Gastrocnemius medialis (tissue), 4 donors: ENCODE measurements around the gene PIKFYVE.
"Not testable (repeated sequence)": the region's sequence is repeated elsewhere in the genome, so short reads cannot be mapped to it uniquely, and the experiment has no call there.

Experiments used
- POLR2A ChIP-seq, 2 donors: fragments of 450-650 bp; IDR thresholded peaks; one replicate each; pipeline ENCODE4 v1.6.1; 2017; ENCODE audit warnings: antibody characterized with exemption in 2 of 2, mild to moderate bottlenecking in 2 of 2, moderate library complexity in 2 of 2
- TF ChIP-seq, protein P1 (sequence below), 5 experiments: fragments of 450-650 bp in 3 of 5; fragments of 200-600 bp in 2 of 5; sonication (generic) in 2 of 5; IDR thresholded peaks in 4 of 5; conservative IDR thresholded peaks in 1 of 5; 1 replicate in 4 of 5; 2 replicates in 1 of 5; pipeline ENCODE4 v1.5.1; 2016 to 2019; ENCODE audit warnings: antibody characterized with exemption in 5 of 5, mild to moderate bottlenecking in 3 of 5, moderate library complexity in 3 of 5

DNA sequence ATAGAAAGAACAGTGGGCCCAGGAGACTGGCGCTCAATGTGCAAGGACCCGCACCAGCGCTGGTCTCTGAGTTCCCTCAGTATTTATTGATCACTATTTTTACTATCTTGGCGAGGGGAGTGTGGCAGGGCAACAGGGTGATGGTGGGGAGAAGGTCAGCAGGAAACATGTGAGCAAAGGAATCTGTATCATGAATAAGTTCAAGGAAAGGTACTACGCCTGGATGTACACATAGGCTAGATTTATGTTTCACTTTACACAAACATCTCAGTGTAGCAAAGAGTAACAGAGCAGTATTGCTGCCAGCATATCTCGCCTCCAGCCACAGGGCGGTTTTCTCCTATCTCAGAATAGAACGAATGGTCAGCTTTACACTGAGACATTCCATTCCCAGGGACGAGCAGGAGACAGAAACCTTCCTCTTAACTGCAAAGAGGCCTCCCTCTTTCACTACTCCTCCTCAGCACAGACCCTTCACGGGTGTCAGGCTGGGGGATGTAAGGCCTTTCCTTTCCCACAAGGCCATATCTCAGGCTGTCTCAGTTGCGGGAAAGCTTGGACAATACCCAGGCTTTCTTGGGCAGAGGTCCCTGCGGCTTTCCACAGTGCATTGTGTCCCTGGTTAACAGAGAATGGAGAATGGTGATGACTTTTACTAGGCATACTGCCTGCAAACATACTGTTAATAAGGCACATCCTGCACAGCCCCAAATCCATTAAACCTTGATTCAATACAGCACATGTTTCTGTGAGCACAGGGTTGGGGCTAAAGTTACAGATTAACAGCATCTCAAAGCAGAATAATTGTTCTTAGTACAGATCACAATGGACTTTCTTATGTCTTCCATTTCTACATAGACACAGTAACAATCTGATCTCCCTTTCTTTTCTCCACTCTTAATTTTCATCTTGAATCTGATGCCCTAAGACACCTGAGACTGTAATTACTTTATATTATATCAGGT, 8.9 kb upstream of the PIKFYVE start:
- TF ChIP-seq, protein P1, sequence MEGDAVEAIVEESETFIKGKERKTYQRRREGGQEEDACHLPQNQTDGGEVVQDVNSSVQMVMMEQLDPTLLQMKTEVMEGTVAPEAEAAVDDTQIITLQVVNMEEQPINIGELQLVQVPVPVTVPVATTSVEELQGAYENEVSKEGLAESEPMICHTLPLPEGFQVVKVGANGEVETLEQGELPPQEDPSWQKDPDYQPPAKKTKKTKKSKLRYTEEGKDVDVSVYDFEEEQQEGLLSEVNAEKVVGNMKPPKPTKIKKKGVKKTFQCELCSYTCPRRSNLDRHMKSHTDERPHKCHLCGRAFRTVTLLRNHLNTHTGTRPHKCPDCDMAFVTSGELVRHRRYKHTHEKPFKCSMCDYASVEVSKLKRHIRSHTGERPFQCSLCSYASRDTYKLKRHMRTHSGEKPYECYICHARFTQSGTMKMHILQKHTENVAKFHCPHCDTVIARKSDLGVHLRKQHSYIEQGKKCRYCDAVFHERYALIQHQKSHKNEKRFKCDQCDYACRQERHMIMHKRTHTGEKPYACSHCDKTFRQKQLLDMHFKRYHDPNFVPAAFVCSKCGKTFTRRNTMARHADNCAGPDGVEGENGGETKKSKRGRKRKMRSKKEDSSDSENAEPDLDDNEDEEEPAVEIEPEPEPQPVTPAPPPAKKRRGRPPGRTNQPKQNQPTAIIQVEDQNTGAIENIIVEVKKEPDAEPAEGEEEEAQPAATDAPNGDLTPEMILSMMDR (IDR thresholded peaks at IDR 0.05 in 4 of 5, conservative IDR thresholded peaks at IDR 0.05 in 1 of 5), result not testable (repeated sequence)
- not testable (repeated sequence) for TF ChIP-seq POLR2A (IDR thresholded peaks at IDR 0.05)
